Small intestine (tissue), 7 donors: ENCODE results near the gene DHX36. TPM values are rescaled to one million over a fixed set of nuclear protein-coding genes. Genes with fewer than 3 reads are reported as not detected.
A peak's percentile ranks its signal among the peaks of the same experiment; 100 is the strongest.

Experiments
- DNase-seq, 2 donors: peaks; one replicate each; pipeline versions ENCODE4 v3.0.0 to v3.0.0-alpha.2; 2013
- FAIRE-seq: peaks from 2 replicates; lab custom pipeline; 2012; peaks lifted over from hg19 to GRCh38; lab: Jason Lieb, UNC
- H3K27ac ChIP-seq, 3 donors: one replicate each; pipeline ENCODE4 v1.5.1; 2013; ENCODE audit warnings: low read length in 2 of 3, mild to moderate bottlenecking in 2 of 3, control low read depth in 1 of 3, inconsistent platforms in 1 of 3, low read depth in 1 of 3, moderate library complexity in 1 of 3
- H3K27me3 ChIP-seq, 3 donors: one replicate each; pipeline ENCODE4 v1.6.1; 2013; ENCODE audit warnings: low read length in 3 of 3, inconsistent platforms in 1 of 3; ENCODE audit not compliant: control insufficient read depth in 3 of 3, insufficient read depth in 3 of 3
- H3K36me3 ChIP-seq, 3 donors: one replicate each; pipeline ENCODE4 v1.6.1; 2013; ENCODE audit warnings: low read length in 3 of 3, inconsistent platforms in 1 of 3, low read depth in 1 of 3, mild to moderate bottlenecking in 1 of 3, moderate library complexity in 1 of 3; ENCODE audit not compliant: control insufficient read depth in 3 of 3, insufficient read depth in 2 of 3
- H3K4me1 ChIP-seq, 3 donors: one replicate each; pipeline ENCODE4 v1.6.1; 2013; ENCODE audit warnings: low read length in 2 of 3, inconsistent platforms in 1 of 3, low read depth in 1 of 3, mild to moderate bottlenecking in 1 of 3, moderate library complexity in 1 of 3; ENCODE audit not compliant: control insufficient read depth in 3 of 3, insufficient read depth in 2 of 3
- H3K4me3 ChIP-seq, 3 donors: one replicate each; pipeline ENCODE4 v1.5.1; 2013; ENCODE audit warnings: low read length in 3 of 3, control low read depth in 1 of 3, inconsistent platforms in 1 of 3, low read depth in 1 of 3, mild to moderate bottlenecking in 1 of 3, moderate library complexity in 1 of 3
- H3K9me3 ChIP-seq, 2 donors: one replicate each; pipeline ENCODE4 v1.6.1; 2013; ENCODE audit warnings: low read depth in 1 of 2, low read length in 1 of 2; ENCODE audit not compliant: control insufficient read depth in 2 of 2, insufficient read depth in 1 of 2
- WGBS, 3 donors: extraction: QIAGEN DNeasy Blood & Tissue Kit; methylation state at CpG; one replicate each; pipeline ENCODE4 v1.1.7; 2013; 5-methylcytosine and 5-hydroxymethylcytosine counted together
- polyA plus RNA-seq, 4 donors: library from polyadenylated mRNA; stranded (reverse) in 3 of 4; unstranded in 1 of 4; fragments of 200-250 nt in 3 of 4; fragments of 120-200 nt in 1 of 4; gene quantifications; one replicate each; pipeline versions ENCODE4 v1.2.1 to v1.2.3, GENCODE V29; 2013
- donor health status: healthy with polysubstance abuse.
- donor health status: control.
- donor health status: control.
- donor health status: Bipolar disorder and iron deficiency.
- donor health status: healthy.

DHX36 gene
- polyA plus RNA-seq, 4 donors: 24.3 to 42.4 (median 27.3) TPM

DNA sequence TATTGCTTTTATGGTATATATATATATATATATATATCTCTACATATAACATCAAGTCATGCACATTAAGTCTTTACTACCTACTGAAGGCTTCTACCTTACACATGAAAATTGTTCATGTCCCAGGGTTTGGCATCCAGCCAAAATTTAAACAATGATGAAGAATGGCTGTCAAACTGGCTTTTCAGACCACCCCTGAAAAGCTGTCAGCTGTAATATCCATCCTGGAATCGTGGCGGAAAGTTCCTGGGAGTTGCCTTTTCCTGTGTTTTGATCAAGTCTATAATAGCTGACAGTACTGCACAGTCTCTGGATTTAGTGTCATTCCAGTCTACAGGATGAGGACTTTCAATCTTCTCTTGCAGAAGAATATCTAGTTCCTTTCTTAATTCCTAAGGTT, 48.3 kb downstream of the DHX36 start:
- Histone ChIP-seq H3K9me3 (no peaks in the 10 kb centered on the region), H3K27me3 (no peaks in the 10 kb centered on the region), H3K4me1 (no peaks in the 10 kb centered on the region), H3K4me3 (no peak overlapping the region), H3K36me3 (peaks cover 4 to 17% (median 17%) of the 10 kb centered on the region in 3 donors), H3K27ac (no peak overlapping the region)
- 77 to 93% (median 91%) methylated on average over 2 of the region's 2 CpGs for WGBS, 3 donors
- FAIRE-seq (no peak), DNase-seq (no peak)

- Histone ChIP-seq H3K4me1 (no peaks in the 10 kb centered on the region), H3K27ac (no peak overlapping the region), H3K36me3 (peaks cover 4 to 19% (median 19%) of the 10 kb centered on the region in 3 donors), H3K27me3 (no peaks in the 10 kb centered on the region), H3K9me3 (no peaks in the 10 kb centered on the region), H3K4me3 (no peak overlapping the region)
- FAIRE-seq (no peak), DNase-seq (no peak)
- 93 to 97% (median 94%) methylated on average over 2 of the region's 2 CpGs for WGBS, 3 donors
Observed at GRCh38 chr3:154275292-154275691, 49.0 kb downstream of the DHX36 start.

- peaks cover 4 to 21% (median 20%) of the 10 kb centered on the region in 3 donors for H3K36me3 ChIP-seq
- no peaks in the 10 kb centered on the region for H3K27me3 ChIP-seq
- H3K9me3 ChIP-seq: no peaks in the 10 kb centered on the region
- FAIRE-seq: no peak
- H3K27ac ChIP-seq: no peak overlapping the region
- H3K4me1 ChIP-seq: no peaks in the 10 kb centered on the region
- 63 to 67% (median 63%) methylated on average over 2 of the region's 2 CpGs for WGBS, 3 donors
- DNase-seq: no peak
- H3K4me3 ChIP-seq: no peak overlapping the region
Observed at GRCh38 chr3:154274348-154274747, 49.9 kb downstream of the DHX36 start.

DNA sequence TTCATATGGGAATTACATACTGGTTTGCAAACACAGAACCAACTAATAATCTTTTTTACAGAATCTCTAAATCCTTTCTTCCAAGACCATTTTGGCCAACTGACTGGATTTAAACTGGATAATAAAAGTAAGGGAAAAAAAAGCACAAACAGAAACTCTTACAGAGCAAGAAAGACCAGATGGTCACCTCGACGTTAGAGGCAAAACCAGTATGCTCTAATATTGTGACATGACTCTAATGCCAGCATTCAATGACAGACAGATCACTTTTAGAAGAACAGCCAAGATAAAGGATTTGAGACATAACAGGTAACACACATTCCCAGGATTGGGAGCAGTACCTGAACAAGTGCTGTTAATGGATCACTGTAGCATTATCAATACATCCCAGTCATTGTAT, 50.9 kb downstream of the DHX36 start:
- 76 to 83% (median 82%) methylated on average over 2 of the region's 2 CpGs for WGBS, 3 donors

DNA sequence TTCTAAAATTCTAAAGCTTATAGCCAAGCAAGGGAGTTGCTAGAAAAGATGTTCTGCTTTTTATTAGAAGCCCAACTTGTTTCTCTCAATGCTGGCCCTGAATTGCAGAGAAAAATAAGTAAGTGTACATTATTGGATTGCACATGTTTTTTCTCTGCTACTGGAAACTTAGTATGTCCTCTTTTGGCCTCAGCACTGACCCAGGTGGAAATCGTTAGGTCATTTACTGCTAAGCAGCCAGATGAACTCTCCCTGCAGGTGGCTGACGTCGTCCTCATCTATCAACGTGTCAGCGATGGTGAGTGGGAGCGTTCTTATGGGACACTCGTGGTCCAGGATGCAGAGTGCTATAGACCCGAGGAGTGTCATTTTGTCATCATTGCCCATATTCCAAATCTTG, 69.8 kb downstream of the DHX36 start:
- Histone ChIP-seq H3K4me1 (peaks cover 0 to 5% (median 2%) of the 10 kb centered on the region in 3 donors), H3K27ac (no peak overlapping the region), H3K27me3 (no peaks in the 10 kb centered on the region), H3K9me3 (no peaks in the 10 kb centered on the region), H3K36me3 (peaks cover 9 to 18% (median 9%) of the 10 kb centered on the region in 3 donors), H3K4me3 (no peak overlapping the region)
- DNase-seq: no peak
- 83 to 85% (median 85%) methylated on average over 8 of the region's 8 CpGs for WGBS, 3 donors
- no peak for FAIRE-seq

More for the DNA sequence above, 50.9 kb downstream of the DHX36 start:
- H3K4me1 ChIP-seq: no peaks in the 10 kb centered on the region
- no peak overlapping the region for H3K4me3 ChIP-seq
- H3K9me3 ChIP-seq: no peaks in the 10 kb centered on the region
- FAIRE-seq (no peak), DNase-seq (no peak)
- H3K27me3 ChIP-seq: no peaks in the 10 kb centered on the region
- no peak overlapping the region for H3K27ac ChIP-seq
- peaks cover 2 to 19% (median 16%) of the 10 kb centered on the region in 3 donors for H3K36me3 ChIP-seq

DNA sequence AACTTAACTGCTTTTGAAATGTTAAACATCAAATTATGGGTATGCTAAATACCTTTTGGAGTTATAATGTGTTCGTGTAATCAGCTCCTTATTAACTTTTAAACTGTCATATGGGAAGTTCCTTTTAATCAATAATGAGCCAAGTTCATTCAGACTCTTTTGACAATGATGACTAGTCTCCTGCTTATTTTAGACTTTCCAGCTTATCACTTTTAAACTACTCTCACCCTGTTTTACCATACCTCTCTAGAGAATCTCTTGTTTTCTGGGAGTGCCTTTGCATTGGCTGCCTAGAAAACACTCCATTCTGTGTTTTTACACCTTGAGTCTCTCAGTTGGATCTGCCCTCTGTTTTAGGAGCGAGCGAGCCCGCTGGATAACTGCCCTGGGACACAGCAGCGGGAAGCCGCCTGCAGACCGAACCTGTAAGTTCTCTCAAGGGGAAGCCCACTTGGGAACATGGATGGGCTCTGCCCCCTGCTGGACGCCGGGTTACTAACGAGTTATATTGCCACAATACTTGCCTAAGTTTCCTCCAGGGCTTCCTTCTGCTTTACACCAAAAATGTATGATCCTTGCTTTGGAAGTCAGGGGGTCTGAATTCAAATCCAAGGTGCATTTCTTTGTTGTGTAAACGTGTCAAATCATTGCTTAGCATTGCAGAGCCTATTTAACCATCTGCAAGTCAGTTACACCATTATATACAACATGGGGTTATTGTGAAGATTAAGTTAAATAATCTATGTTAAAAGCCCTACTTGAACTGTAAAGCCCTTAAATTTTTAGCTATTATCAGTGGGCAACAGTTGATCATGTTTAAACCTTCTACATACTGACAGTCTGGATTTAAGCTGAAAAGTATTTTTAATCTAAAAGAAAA, 71.3 kb downstream of the DHX36 start:
- Histone ChIP-seq H3K4me3 (no peak overlapping the region), H3K9me3 (no peaks in the 10 kb centered on the region), H3K36me3 (peaks cover 5 to 12% (median 7%) of the 10 kb centered on the region in 3 donors), H3K27me3 (no peaks in the 10 kb centered on the region), H3K4me1 (peaks cover 0 to 5% (median 3%) of the 10 kb centered on the region in 3 donors), H3K27ac (no peak overlapping the region)
- FAIRE-seq (no peak), DNase-seq (peak; percentile 86 to 91)
- 10 to 18% (median 10%) methylated on average over 11 of the region's 11 CpGs for WGBS, 3 donors

GRCh38 chr3:154251610-154252009, 72.7 kb downstream of the DHX36 start:
- no peak overlapping the region for H3K27ac ChIP-seq
- H3K4me1 ChIP-seq: peaks cover 0 to 5% (median 4%) of the 10 kb centered on the region in 3 donors
- FAIRE-seq (no peak), DNase-seq (peak; percentile 41 to 53)
- no peaks in the 10 kb centered on the region for H3K9me3 ChIP-seq
- WGBS, 3 donors: 28 to 64% (median 49%) methylated on average over 3 of the region's 3 CpGs
- no peaks in the 10 kb centered on the region for H3K27me3 ChIP-seq
- no peak overlapping the region for H3K4me3 ChIP-seq
- H3K36me3 ChIP-seq: peaks cover 4 to 7% (median 5%) of the 10 kb centered on the region in 3 donors

- no peaks in the 10 kb centered on the region for H3K27me3 ChIP-seq
- H3K36me3 ChIP-seq: peaks cover 4 to 5% (median 4%) of the 10 kb centered on the region in 3 donors
- DNase-seq (no peak), FAIRE-seq (no peak)
- no peak overlapping the region for H3K4me3 ChIP-seq
- H3K4me1 ChIP-seq: peaks cover 0 to 5% (median 4%) of the 10 kb centered on the region in 3 donors
- no peak overlapping the region for H3K27ac ChIP-seq
- WGBS, 3 donors: 94 to 98% (median 95%) methylated on average over 4 of the region's 4 CpGs
- H3K9me3 ChIP-seq: no peaks in the 10 kb centered on the region
Observed at GRCh38 chr3:154250291-154250690, 74.0 kb downstream of the DHX36 start.
